HEK293 (cell line): ENCODE results near the gene CDIPT.

Experiments
- CTCF ChIP-seq: fragments of 450-650 bp; formaldehyde crosslinking; IDR thresholded peaks from 2 replicates; pipeline ENCODE4 v1.5.1; 2016; ENCODE audit warnings: missing biosample characterization, missing genetic modification characterization
- OVOL3 ChIP-seq: fragments of 450-650 bp; formaldehyde crosslinking; IDR thresholded peaks from 2 replicates; pipeline ENCODE4 v1.5.1; 2016; ENCODE audit warnings: missing biosample characterization, missing genetic modification characterization
- REST ChIP-seq: fragments of 450-650 bp; formaldehyde crosslinking; IDR thresholded peaks from 2 replicates; pipeline ENCODE4 v1.5.1; 2016; ENCODE audit warnings: missing biosample characterization, missing genetic modification characterization
- ZBTB1 ChIP-seq: fragments of 450-650 bp; formaldehyde crosslinking; IDR thresholded peaks from 2 replicates; pipeline ENCODE4 v1.5.1; 2016; ENCODE audit warnings: missing biosample characterization, missing genetic modification characterization
- ZBTB44 ChIP-seq: fragments of 450-650 bp; IDR thresholded peaks from 2 replicates; pipeline ENCODE4 v1.5.1; 2018; ENCODE audit warnings: missing biosample characterization, mild to moderate bottlenecking, missing genetic modification characterization
- ZFP3 ChIP-seq: fragments of 450-650 bp; formaldehyde crosslinking; IDR thresholded peaks from 2 replicates; pipeline ENCODE4 v1.5.1; 2016; ENCODE audit warnings: low read depth, missing biosample characterization, missing genetic modification characterization
- ZNF140 ChIP-seq: fragments of 450-650 bp; formaldehyde crosslinking; IDR thresholded peaks from 2 replicates; pipeline ENCODE4 v1.5.1; 2016; ENCODE audit warnings: missing biosample characterization, missing genetic modification characterization
- ZNF223 ChIP-seq: fragments of 450-650 bp; formaldehyde crosslinking; IDR thresholded peaks from 2 replicates; pipeline ENCODE4 v1.5.1; 2016; ENCODE audit warnings: missing biosample characterization, missing genetic modification characterization
- ZNF24 ChIP-seq: fragments of 450-650 bp; formaldehyde crosslinking; IDR thresholded peaks from 2 replicates; pipeline ENCODE4 v1.5.1; 2016; ENCODE audit warnings: missing biosample characterization, missing genetic modification characterization
- ZNF274 ChIP-seq, 2 experiments: fragments of 200-500 bp in 1 of 2; fragments of 450-650 bp in 1 of 2; sonication (Bioruptor generic) in 1 of 2; formaldehyde crosslinking in 1 of 2; IDR thresholded peaks; 2 replicates each; pipeline versions ENCODE4 v1.5.1 to v1.6.1; 2014 to 2016; ENCODE audit warnings: borderline replicate concordance in 1 of 2, inconsistent platforms in 1 of 2, low read length in 1 of 2, missing biosample characterization in 1 of 2, missing genetic modification characterization in 1 of 2
- ZNF350 ChIP-seq: fragments of 450-650 bp; formaldehyde crosslinking; IDR thresholded peaks from 2 replicates; pipeline ENCODE4 v1.5.0; 2017; ENCODE audit warnings: missing biosample characterization, mild to moderate bottlenecking, missing genetic modification characterization
- TF ChIP-seq, protein P1 (sequence below): fragments of 450-650 bp; formaldehyde crosslinking; IDR thresholded peaks from 2 replicates; pipeline ENCODE4 v1.5.1; 2016; ENCODE audit warnings: missing biosample characterization, missing genetic modification characterization, low read depth
- TF ChIP-seq, protein P2 (sequence below): fragments of 450-650 bp; formaldehyde crosslinking; IDR thresholded peaks from 2 replicates; pipeline ENCODE4 v1.5.1; 2016; ENCODE audit warnings: missing biosample characterization, missing genetic modification characterization

- no peak for TF ChIP-seq ZNF223 (tag by site-specific recombination)
- no peak for TF ChIP-seq ZNF274 (IDR thresholded peaks at IDR 0.05; ENCODE audit: low read length)
- no peak for TF ChIP-seq ZNF274 (tag by site-specific recombination; IDR thresholded peaks at IDR 0.05; ENCODE audit: borderline replicate concordance)
- TF ChIP-seq, protein P1, sequence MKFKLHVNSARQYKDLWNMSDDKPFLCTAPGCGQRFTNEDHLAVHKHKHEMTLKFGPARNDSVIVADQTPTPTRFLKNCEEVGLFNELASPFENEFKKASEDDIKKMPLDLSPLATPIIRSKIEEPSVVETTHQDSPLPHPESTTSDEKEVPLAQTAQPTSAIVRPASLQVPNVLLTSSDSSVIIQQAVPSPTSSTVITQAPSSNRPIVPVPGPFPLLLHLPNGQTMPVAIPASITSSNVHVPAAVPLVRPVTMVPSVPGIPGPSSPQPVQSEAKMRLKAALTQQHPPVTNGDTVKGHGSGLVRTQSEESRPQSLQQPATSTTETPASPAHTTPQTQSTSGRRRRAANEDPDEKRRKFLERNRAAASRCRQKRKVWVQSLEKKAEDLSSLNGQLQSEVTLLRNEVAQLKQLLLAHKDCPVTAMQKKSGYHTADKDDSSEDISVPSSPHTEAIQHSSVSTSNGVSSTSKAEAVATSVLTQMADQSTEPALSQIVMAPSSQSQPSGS = no peak
- TF ChIP-seq REST = no peak
- TF ChIP-seq ZBTB1 (tag by site-specific recombination) = no peak
- TF ChIP-seq CTCF (tag by site-specific recombination) = no peak
- TF ChIP-seq ZNF24 = no peak
- TF ChIP-seq, protein P2, sequence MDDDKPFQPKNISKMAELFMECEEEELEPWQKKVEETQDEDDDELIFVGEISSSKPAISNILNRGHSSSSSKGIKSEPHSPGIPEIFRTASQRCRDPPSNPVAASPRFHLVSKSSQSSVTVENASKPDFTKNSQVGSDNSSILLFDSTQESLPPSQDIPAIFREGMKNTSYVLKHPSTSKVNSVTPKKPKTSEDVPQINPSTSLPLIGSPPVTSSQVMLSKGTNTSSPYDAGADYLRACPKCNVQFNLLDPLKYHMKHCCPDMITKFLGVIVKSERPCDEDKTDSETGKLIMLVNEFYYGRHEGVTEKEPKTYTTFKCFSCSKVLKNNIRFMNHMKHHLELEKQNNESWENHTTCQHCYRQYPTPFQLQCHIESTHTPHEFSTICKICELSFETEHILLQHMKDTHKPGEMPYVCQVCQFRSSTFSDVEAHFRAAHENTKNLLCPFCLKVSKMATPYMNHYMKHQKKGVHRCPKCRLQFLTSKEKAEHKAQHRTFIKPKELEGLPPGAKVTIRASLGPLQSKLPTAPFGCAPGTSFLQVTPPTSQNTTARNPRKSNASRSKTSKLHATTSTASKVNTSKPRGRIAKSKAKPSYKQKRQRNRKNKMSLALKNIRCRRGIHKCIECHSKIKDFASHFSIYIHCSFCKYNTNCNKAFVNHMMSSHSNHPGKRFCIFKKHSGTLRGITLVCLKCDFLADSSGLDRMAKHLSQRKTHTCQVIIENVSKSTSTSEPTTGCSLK = no peak
- TF ChIP-seq ZBTB44 (tag by site-specific recombination) = no peak
- TF ChIP-seq OVOL3 (tag by site-specific recombination) = no peak
- no peak for TF ChIP-seq ZFP3 (tag by site-specific recombination)
- TF ChIP-seq ZNF140 (tag by site-specific recombination) = peak; percentile 33; the same call in 1 of the 2 replicates
- TF ChIP-seq ZNF350 = no peak
These were observed 14.4 kb upstream of the CDIPT start for GRCh38 chr16:29877266-29877961.
